ENCODE data around the gene MTURN.

The MTURN gene

GRCh38 chr7:30209951-30210350 is 75.2 kb downstream of the MTURN start:
- DNase-seq (ENCODE audit: low spot score), result no peak

Data from left forelimb (tissue), 1 donor.